SK-N-MC (cell line): ENCODE measurements around the gene PODXL2.

Source experiments
- DNase-seq: peaks from one replicate; pipeline ENCODE4 v3.0.0-alpha.2; 2011; ENCODE audit warnings: low read depth, low spot score
- H3K27ac ChIP-seq: fragments of 200-600 bp; sonication (generic); 2 replicates; pipeline ENCODE4 v1.5.1; 2016; ENCODE audit warnings: mixed run types
- H3K36me3 ChIP-seq: fragments of 200-600 bp; sonication (generic); 2 replicates; pipeline ENCODE4 v1.6.1; 2017; ENCODE audit warnings: antibody characterized with exemption, low read length, mixed read lengths; ENCODE audit not compliant: insufficient read depth
- H3K4me3 ChIP-seq: fragments of 200-600 bp; sonication (generic); 2 replicates; pipeline ENCODE4 v1.5.1; 2016
- H3K9ac ChIP-seq: fragments of 200-600 bp; sonication (generic); 2 replicates; pipeline ENCODE4 v1.8.0; 2017; ENCODE audit warnings: mixed run types, mixed read lengths; ENCODE audit not compliant: insufficient read length
- H3K9me3 ChIP-seq: fragments of 200-600 bp; sonication (generic); 2 replicates; pipeline ENCODE4 v1.6.1; 2017; ENCODE audit warnings: low read depth, mild to moderate bottlenecking, antibody characterized with exemption, low read length, moderate library complexity, mixed read lengths
- EZH2 ChIP-seq: fragments of 200-600 bp; sonication (generic); IDR thresholded peaks from one replicate; pipeline ENCODE4 v1.6.1; 2017; ENCODE audit warnings: antibody characterized with exemption
- FOXP2 ChIP-seq: optimal IDR thresholded peaks from 2 replicates; pipeline ENCODE3; 2011; ENCODE audit warnings: mild to moderate bottlenecking, moderate library complexity; ENCODE audit not compliant: insufficient read depth; ENCODE audit errors: extremely low read length, control extremely low read depth
- POLR2AphosphoS5 ChIP-seq: IDR thresholded peaks from 2 replicates; pipeline ENCODE4 v1.6.1; 2012; ENCODE audit warnings: mild to moderate bottlenecking, low read depth, low read length, borderline replicate concordance

Gene PODXL2

DNA sequence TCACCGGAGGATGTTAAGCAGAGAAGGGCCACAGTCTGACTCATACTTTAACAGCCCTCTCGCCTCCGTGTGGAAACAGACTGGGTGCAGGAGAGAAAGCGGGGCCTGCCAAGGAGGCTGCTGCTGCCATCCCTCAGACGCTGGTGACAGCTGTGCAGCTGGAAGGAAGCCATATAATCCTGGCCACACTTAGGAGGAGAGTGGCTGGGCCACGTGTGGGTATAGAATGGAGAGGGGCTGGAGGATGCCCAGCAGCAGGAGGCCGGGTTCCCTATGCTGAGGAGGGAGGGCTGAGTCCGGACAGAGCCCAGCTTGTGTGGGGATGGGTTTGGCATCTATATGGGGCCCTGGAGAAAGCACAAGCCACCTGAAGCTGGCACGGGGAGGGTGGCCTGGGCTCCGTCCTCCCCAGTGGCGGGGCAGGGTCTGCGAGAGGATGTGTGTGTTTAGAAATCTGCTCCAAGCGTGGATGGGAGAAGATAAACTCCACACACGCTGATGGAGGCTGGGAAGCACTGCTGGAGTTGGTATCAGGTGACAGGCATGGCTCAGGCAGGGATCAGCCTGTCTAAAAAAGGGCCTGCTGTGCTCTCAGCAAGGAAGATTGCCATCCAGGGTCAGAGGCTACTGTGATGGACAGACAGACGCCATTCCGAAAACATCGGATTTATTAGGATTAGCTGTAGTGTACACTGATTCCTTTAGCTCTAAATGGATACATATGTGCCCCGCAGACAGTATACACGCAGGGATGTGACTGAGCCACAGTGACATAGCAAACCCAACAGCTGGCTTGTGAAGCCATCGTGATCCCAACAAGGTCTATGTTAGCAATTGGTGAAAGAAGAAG lies 59.7 kb downstream of the PODXL2 start:
- DNase-seq, result no peak
- H3K27ac ChIP-seq, result no peak overlapping the region
- no peak overlapping the region for H3K4me3 ChIP-seq
- H3K9ac ChIP-seq, result no peak overlapping the region
- H3K36me3 ChIP-seq, result no peaks in the 10 kb centered on the region
- TF ChIP-seq POLR2AphosphoS5, result no peak
- H3K9me3 ChIP-seq, result no peaks in the 10 kb centered on the region

DNA sequence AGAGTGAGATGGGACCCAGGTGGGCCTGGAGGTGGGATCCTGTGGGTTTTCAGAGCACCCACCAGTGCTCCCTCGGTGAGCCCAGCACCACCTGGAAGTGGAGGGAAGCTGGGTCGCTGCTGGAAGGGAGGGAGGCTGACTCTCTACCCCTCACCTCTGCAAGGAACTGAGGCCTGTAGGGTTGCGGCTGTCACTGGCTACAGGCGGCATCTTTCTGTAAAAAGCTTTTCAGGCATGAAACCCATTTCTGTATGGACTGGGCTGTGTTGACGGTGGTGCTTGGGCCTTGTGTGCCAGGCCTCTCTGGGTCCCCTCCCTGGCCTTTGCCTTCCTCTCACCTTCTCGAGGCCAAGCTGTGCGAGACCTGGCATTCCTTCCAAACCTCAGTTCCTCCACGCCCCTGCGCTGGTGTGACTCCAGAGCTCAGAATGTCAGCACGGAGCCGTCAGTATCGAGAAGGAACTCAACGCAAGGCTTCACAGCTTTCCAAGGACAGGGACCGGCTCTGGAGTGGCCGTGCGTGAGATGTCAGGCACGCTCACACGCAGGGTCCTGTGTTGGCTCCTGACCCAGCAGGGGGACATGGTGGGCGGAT lies 60.4 kb downstream of the PODXL2 start:
- H3K27ac ChIP-seq, result no peak overlapping the region
- no peak overlapping the region for H3K4me3 ChIP-seq
- H3K9me3 ChIP-seq, result no peaks in the 10 kb centered on the region
- no peaks in the 10 kb centered on the region for H3K36me3 ChIP-seq
- TF ChIP-seq POLR2AphosphoS5, result no peak
- no peak overlapping the region for H3K9ac ChIP-seq
- DNase-seq, result no peak

DNA sequence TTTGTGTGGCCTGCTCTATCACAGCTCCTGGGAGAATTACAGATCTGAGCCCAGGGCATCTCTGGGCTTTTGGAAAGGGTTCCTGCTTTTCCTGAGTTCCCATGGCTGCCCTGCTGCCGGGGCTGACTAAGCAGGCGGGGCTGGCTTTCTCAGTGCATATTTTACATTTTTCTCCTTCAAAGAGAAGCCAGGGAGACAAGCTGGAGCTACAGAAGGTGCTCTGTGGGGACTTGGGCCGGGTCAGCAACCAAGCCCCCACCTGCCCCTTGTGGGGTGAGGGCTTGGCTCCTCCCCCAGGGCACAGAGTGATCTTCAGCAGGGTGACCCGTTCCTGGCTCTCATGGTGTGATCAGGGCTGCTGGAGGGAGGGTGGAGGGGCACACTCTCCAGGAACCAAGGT lies 61.1 kb downstream of the PODXL2 start:
- TF ChIP-seq POLR2AphosphoS5, result no peak
- TF ChIP-seq FOXP2, result no peak
- no peak for TF ChIP-seq EZH2
- H3K4me3 ChIP-seq, result no peak overlapping the region

DNA sequence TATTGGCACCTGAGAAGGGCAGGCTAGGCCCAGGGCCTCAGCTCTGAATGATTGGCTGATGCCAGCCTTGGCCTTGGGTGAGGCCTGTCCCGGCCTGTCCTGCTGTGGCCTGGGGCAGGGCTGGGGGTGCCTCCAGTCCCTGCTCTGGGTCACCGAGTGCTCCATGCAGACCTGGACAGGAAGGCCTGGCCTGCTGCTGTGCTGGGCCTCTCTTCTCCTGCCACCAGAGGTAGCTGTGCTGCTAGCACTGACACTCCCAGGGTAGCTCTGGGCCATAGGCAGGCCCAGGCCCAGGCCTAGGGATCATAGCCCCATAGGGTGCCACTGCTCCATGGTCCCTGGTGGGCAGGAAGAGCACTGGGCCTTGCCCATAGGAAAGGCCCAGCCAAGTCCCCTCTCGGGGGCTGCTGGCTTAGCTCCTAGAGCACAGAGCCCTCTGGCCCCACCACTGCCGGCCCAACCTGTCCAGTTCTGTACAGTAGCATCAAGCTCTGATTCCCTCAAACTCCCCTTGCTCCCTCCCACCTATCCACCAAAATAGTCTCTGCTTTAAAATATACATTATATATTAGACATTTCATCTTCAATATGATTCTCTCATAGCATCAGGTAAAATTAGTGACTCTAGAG lies 62.0 kb downstream of the PODXL2 start:
- TF ChIP-seq FOXP2 (no peak), EZH2 (no peak), POLR2AphosphoS5 (no peak)
- Histone ChIP-seq H3K36me3 (no peaks in the 10 kb centered on the region), H3K9ac (no peak overlapping the region), H3K4me3 (no peak overlapping the region), H3K27ac (no peak overlapping the region), H3K9me3 (no peaks in the 10 kb centered on the region)
- no peak for DNase-seq

More for the DNA sequence above, 61.1 kb downstream of the PODXL2 start:
- no peak overlapping the region for H3K9ac ChIP-seq
- H3K9me3 ChIP-seq, result no peaks in the 10 kb centered on the region
- no peaks in the 10 kb centered on the region for H3K36me3 ChIP-seq
- no peak for DNase-seq
- no peak overlapping the region for H3K27ac ChIP-seq

DNA sequence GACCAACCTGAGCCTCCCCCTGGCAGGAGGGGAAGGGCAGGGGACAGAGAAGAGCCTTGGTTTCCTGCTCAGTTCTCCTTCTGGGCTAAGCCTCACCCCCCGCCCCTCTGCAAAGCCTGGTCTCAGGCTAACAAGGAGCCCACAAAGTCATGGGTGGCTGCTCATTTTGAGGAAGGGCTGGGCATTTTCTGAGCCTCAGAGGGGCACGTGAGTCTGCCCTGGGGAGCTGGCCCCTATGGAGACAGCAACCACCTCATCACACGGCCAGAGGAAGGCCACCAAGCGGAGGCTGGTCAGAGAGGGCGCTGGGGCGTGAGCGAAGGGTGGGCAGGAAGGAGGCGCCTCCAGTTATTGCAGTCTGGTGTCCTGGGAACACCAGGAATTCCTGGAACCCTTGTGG lies 62.5 kb downstream of the PODXL2 start:
- H3K9ac ChIP-seq, result no peak overlapping the region
- DNase-seq, result no peak

DNA sequence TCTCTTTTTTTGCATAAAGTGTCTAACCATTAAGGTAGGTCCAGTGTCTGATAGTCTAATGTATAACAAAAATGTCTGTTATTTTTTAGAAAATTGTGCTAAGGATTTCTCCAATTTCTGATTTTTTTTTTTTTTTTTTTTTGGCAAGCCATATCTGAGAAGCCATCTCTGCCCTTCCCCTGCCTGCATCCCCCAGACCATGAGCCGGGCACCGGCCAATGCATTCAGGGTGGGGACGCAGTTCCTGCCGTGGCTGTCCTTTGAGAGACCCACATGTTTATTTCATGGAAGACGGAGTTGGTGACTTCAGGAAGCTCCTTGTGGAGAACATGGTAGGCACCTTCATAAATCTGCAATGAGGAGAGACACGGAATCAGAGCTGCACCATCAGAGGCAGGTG lies 63.0 kb downstream of the PODXL2 start:
- H3K27ac ChIP-seq, result no peak overlapping the region
- no peaks in the 10 kb centered on the region for H3K36me3 ChIP-seq
- TF ChIP-seq FOXP2 (no peak), EZH2 (no peak), POLR2AphosphoS5 (no peak)
- DNase-seq, result no peak
- H3K9me3 ChIP-seq, result no peaks in the 10 kb centered on the region
- no peak overlapping the region for H3K9ac ChIP-seq
- H3K4me3 ChIP-seq, result no peak overlapping the region

More for the DNA sequence above, 62.5 kb downstream of the PODXL2 start:
- TF ChIP-seq EZH2 (no peak), FOXP2 (no peak), POLR2AphosphoS5 (no peak)
- Histone ChIP-seq H3K4me3 (no peak overlapping the region), H3K36me3 (no peaks in the 10 kb centered on the region), H3K9me3 (no peaks in the 10 kb centered on the region), H3K27ac (no peak overlapping the region)

DNA sequence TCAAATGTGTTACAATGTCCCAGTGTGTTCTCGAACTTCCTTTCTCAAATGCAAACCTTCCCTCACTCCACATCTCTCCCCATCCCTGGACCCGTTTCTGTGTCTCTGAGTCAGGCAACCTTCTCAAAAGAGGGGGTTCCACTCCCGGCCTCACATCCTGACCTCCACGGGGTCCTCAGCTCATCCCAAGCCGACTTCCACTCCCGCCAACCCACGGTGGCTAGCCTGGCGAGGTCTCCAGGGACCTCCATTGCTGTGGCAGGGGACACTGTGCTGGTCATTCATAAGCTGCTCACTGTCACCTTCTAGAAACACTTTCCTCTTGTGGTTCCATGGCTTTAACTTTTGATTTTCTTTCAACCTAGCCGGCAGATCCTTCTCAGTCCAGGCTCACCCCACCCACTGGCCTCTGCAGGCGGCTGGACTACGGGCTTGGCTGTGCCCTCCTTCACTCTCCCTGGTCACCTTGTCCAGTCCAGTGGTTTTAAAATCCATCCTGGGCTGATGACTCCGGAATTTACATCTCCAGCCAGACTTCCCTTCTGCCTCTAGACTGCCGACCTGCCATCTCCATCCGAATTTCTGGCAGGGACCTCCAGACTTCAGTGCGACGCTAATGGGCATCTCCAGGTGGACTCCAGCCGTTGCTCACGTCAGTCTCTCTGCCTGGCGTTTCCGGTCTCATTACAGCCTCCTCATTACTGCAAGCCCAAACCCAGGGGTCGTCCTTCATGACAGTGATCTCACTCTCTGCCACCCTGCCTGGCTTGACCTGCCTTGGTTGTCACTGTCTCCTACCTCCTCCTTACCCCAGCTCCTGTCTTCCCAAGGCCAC lies 63.7 kb downstream of the PODXL2 start:
- Histone ChIP-seq H3K9ac (no peak overlapping the region), H3K36me3 (no peaks in the 10 kb centered on the region), H3K4me3 (no peak overlapping the region), H3K27ac (no peak overlapping the region), H3K9me3 (no peaks in the 10 kb centered on the region)
- no peak for DNase-seq
- TF ChIP-seq POLR2AphosphoS5 (no peak), FOXP2 (no peak), EZH2 (no peak)

DNA sequence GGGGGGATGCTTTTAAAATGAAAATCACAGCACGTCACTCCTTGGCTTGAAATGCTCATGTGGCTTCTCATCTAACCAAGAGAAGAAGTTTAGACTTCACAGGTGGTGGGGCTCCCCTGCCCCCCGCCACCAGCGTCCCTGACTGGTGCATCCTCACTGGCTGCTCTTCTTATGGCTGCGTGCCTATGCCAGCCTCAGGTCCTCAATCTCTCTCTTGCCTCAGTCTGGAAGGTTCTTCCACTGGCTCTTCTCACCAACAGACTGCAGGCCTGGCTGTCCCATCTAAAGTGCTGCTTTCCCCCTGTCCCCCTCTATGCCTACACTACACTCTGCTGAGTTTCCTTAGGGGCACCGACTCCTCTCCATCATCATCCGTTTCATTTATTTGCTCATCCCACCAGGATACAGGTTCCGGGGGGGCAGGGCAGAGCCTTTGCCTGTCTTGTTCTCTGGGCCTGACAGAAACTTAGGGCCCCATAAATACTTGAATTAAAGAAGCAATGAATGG lies 64.4 kb downstream of the PODXL2 start:
- no peak for TF ChIP-seq POLR2AphosphoS5
- no peak for TF ChIP-seq FOXP2
- TF ChIP-seq EZH2, result no peak
- H3K36me3 ChIP-seq, result no peaks in the 10 kb centered on the region
- no peak overlapping the region for H3K9ac ChIP-seq
- no peak overlapping the region for H3K4me3 ChIP-seq
- no peak overlapping the region for H3K27ac ChIP-seq
- no peak for DNase-seq
- no peaks in the 10 kb centered on the region for H3K9me3 ChIP-seq
